ENCODE results near the gene FLNA. TPM values are rescaled to one million over a fixed set of nuclear protein-coding genes. Genes with fewer than 3 reads are reported as not detected.

The FLNA gene
- total and polyA plus RNA-seq, 9 of the 15 experiments (the other 6 are each of a cell fraction or from before 2014, with no cell fraction given) = 6.2 to 735 (median 135) TPM

- TF ChIP-seq MGA (IDR thresholded peaks at IDR 0.05) = no peak
- peak in 1 of 3 experiments; percentile 51; a peak in 2 of 6 replicates for TF ChIP-seq CTCF (IDR thresholded peaks at IDR 0.05 in 2 of 3, conservative IDR thresholded peaks at IDR 0.05 in 1 of 3; ENCODE audit: insufficient read depth in 2 of 3, low read depth in 1 of 3, low read length in 3 of 3)
- TF ChIP-seq PHF8 (IDR thresholded peaks at IDR 0.05; ENCODE audit: borderline replicate concordance, low read length) = peak; percentile 91; the same call in 1 of the 2 replicates
- no peak for TF ChIP-seq BCLAF1 (IDR thresholded peaks at IDR 0.05; ENCODE audit: borderline replicate concordance in 1 of 2, control insufficient read depth in 1 of 2, low read depth in 2 of 2, low read length in 1 of 2)
- TF ChIP-seq PHB (CRISPR knock-in tag; IDR thresholded peaks at IDR 0.05) = 0 out of 2 replicates have a peak, but pooled peaks have one; percentile 49
- TF ChIP-seq THAP7 (CRISPR knock-in tag; IDR thresholded peaks at IDR 0.05) = peak; percentile 81
Observed at GRCh38 chrX:154371017-154371788, 3.2 kb downstream of the FLNA start (continued).
